ENCODE results near the gene PPY. TPM values are rescaled to one million over a fixed set of nuclear protein-coding genes. Genes with fewer than 3 reads are reported as not detected.

Gene PPY
- total RNA-seq, 1 experiment from 2014 or later: not detected

GRCh38 chr17:43970366-43970765 is 28.1 kb upstream of the PPY start:
- TF ChIP-seq SIN3A (IDR thresholded peaks at IDR 0.05; ENCODE audit: borderline replicate concordance, insufficient read depth, low read depth, low read length): no peak
- no peak for TF ChIP-seq REST (IDR thresholded peaks at IDR 0.05; ENCODE audit: insufficient read depth in 1 of 2, low read depth in 2 of 2, low read length in 1 of 2)
- no peak for TF ChIP-seq CTCF (IDR thresholded peaks at IDR 0.05)
- TF ChIP-seq POLR2AphosphoS5 (IDR thresholded peaks at IDR 0.05; ENCODE audit: low read depth, low read length): no peak
- no peak for TF ChIP-seq TCF7L2 (IDR thresholded peaks at IDR 0.05; ENCODE audit: low read depth, low read length)
- CTCF ChIA-PET: interaction anchor here (0.6 kb wide), 1 partner anchor 217 kb away, joined by 7 read pairs; no protein-coding TSS in a partner anchor
- H3K36me3 ChIP-seq (ENCODE audit: control insufficient read depth, insufficient read depth, low read length): no peaks in the 10 kb centered on the region
- H3K4me1 ChIP-seq (ENCODE audit: control insufficient read depth, insufficient read depth, low read length): no peaks in the 10 kb centered on the region
- POLR2A ChIA-PET: interaction anchor here (0.6 kb wide), 1 partner anchor 285 kb away, joined by 3 read pairs; no protein-coding TSS in a partner anchor
- no peak for ATAC-seq
- in situ Hi-C loops (cut with HindIII; ENCODE audit: low pct_unique_long_range_greater_than_20kb, low sequenced_read_pairs): no loop called here
- H3K4me3 ChIP-seq (ENCODE audit: low read depth in 2 of 2, low read length in 2 of 2): no peak overlapping the region
- H3K9me3 ChIP-seq (ENCODE audit: control insufficient read depth, insufficient read depth, low read depth, low read length): no peaks in the 10 kb centered on the region
- DNase-seq (ENCODE audit: low read depth, low spot score): no peak
- intact Hi-C loops (cut with micrococcal nuclease; ENCODE audit: unreplicated experiment): no loop called here
- no peak overlapping the region for H3K27ac ChIP-seq (ENCODE audit: low read length)
- BruUV-seq (replicated peaks): no TSS peak
- no peaks in the 10 kb centered on the region; the same call in 1 of the 2 replicates for H3K27me3 ChIP-seq (ENCODE audit: control insufficient read depth, insufficient read depth, low read length)

- CTCF ChIA-PET: interaction anchor here (0.6 kb wide), 1 partner anchor 90 kb away, joined by 3 read pairs; no protein-coding TSS in a partner anchor
- Histone ChIP-seq H3K9me3 (ENCODE audit: control insufficient read depth, insufficient read depth, low read depth, low read length) (no peaks in the 10 kb centered on the region), H3K4me3 (ENCODE audit: low read depth in 2 of 2, low read length in 2 of 2) (no peak overlapping the region), H3K27me3 (ENCODE audit: control insufficient read depth, insufficient read depth, low read length) (no peaks in the 10 kb centered on the region), H3K36me3 (ENCODE audit: control insufficient read depth, insufficient read depth, low read length) (no peaks in the 10 kb centered on the region), H3K4me1 (ENCODE audit: control insufficient read depth, insufficient read depth, low read length) (no peaks in the 10 kb centered on the region), H3K27ac (ENCODE audit: low read length) (no peak overlapping the region)
- no peak for DNase-seq (ENCODE audit: low read depth, low spot score)
- TF ChIP-seq SIN3A (IDR thresholded peaks at IDR 0.05; ENCODE audit: borderline replicate concordance, insufficient read depth, low read depth, low read length) (no peak), TCF7L2 (IDR thresholded peaks at IDR 0.05; ENCODE audit: low read depth, low read length) (no peak), POLR2AphosphoS5 (IDR thresholded peaks at IDR 0.05; ENCODE audit: low read depth, low read length) (no peak), CTCF (IDR thresholded peaks at IDR 0.05) (no peak), REST (IDR thresholded peaks at IDR 0.05; ENCODE audit: insufficient read depth in 1 of 2, low read depth in 2 of 2, low read length in 1 of 2) (no peak)
- no TSS peak for BruUV-seq (replicated peaks)
- in situ Hi-C loops (cut with HindIII; ENCODE audit: low pct_unique_long_range_greater_than_20kb, low sequenced_read_pairs): no loop called here
- intact Hi-C loops (cut with micrococcal nuclease; ENCODE audit: unreplicated experiment): no loop called here
- ATAC-seq: no peak
- POLR2A ChIA-PET: interaction anchor here (0.8 kb wide), 1 partner anchor 67 kb away, joined by 5 read pairs; no protein-coding TSS in a partner anchor
These were observed 25.1 kb upstream of the PPY start for GRCh38 chr17:43967251-43967875.
